ENCODE measurements around the gene ARID3A. TPM values are rescaled to one million over a fixed set of nuclear protein-coding genes. Genes with fewer than 3 reads are reported as not detected.

The ARID3A gene
- total and polyA plus RNA-seq, 2 of the 4 experiments (the other 2 are of a cell fraction) = 16.0 to 23.1 TPM

GRCh38 chr19:885536-886224 lies 40.2 kb upstream of the ARID3A start:
- Histone ChIP-seq H3K14ac (replicated peaks; ENCODE audit: low read depth, low read length) (no peak overlapping the region), H3K9me1 (ENCODE audit: insufficient read depth, low read length) (no peaks in the 10 kb centered on the region), H3K4me1 (ENCODE audit: control insufficient read depth, insufficient read depth, low read length) (no peaks in the 10 kb centered on the region), H3K79me1 (ENCODE audit: low read depth in 1 of 2, low read length in 2 of 2) (peaks cover 12 to 33% of the 10 kb centered on the region in 2 experiments; a peak in 3 of 4 replicates), H3K4ac (ENCODE audit: low read depth, low read length) (no peak overlapping the region), H3K36me3 (ENCODE audit: control insufficient read depth, insufficient read depth, low read length) (peaks cover 84% of the 10 kb centered on the region), H3K9ac (ENCODE audit: low read depth, low read length) (no peak overlapping the region), H3K4me3 (ENCODE audit: insufficient read depth, low read depth, low read length) (no peak overlapping the region), H4K8ac (ENCODE audit: low read depth in 2 of 2, low read length in 2 of 2) (no peak overlapping the region), H2BK120ac (ENCODE audit: low read depth, low read length) (no peak overlapping the region), H3K9me3 (ENCODE audit: control insufficient read depth, insufficient read depth, low read length) (no peaks in the 10 kb centered on the region), H3K4me2 (ENCODE audit: low read depth, low read length) (no peak overlapping the region), H3K27me3 (ENCODE audit: control insufficient read depth, insufficient read depth, low read length) (no peaks in the 10 kb centered on the region), H4K20me1 (ENCODE audit: insufficient read depth, low read length) (peaks cover 3% of the 10 kb centered on the region; the same call in 1 of the 2 replicates), H2AK9ac (replicated peaks; ENCODE audit: low read depth, low read length, poor library complexity) (no peak overlapping the region), H3K18ac (ENCODE audit: low read depth, low read length) (no peak overlapping the region), H2BK15ac (ENCODE audit: low read depth, low read length) (no peak overlapping the region), H4K5ac (ENCODE audit: low read depth, low read length) (no peak overlapping the region), H2BK20ac (ENCODE audit: low read depth, low read length) (no peak overlapping the region), H3K56ac (ENCODE audit: extremely low read depth, insufficient read depth, low read length) (no peak overlapping the region), H3K23ac (ENCODE audit: low read depth, low read length) (no peak overlapping the region), H3K27ac (ENCODE audit: insufficient read depth, low read length) (no peak overlapping the region), H2BK5ac (ENCODE audit: low read depth, low read length, poor library complexity, severe bottlenecking) (no peak overlapping the region), H4K91ac (ENCODE audit: insufficient read depth, low read depth, low read length) (no peak overlapping the region), H2AFZ (replicated peaks; ENCODE audit: low read length, poor library complexity) (no peak overlapping the region), H2AK5ac (ENCODE audit: low read depth, low read length) (no peak overlapping the region)
- BruUV-seq (replicated peaks) = no TSS peak
- DNase-seq (no peak), ATAC-seq (ENCODE audit: low read depth) (no peak)
- 97% methylated on average over 38 of the region's 64 CpGs; no CpG with 5 or more reads in 1 of the 2 experiments for WGBS, 2 experiments (ENCODE audit: extremely low coverage in 2 of 2, insufficient read length in 1 of 2)
- intact Hi-C loops (cut with micrococcal nuclease) = no loop called here
- dilution Hi-C loops (cut with HindIII; ENCODE audit: low sequenced_read_pairs, unreplicated experiment) = no loop called here
- in situ Hi-C loops (cut with MboI; ENCODE audit: low sequenced_read_pairs) = no loop called here
- CTCF ChIA-PET = no interaction called here
- no peak for TF ChIP-seq CTCF (conservative IDR thresholded peaks at IDR 0.05; ENCODE audit: low read depth, low read length)
- TF ChIP-seq, protein P1, sequence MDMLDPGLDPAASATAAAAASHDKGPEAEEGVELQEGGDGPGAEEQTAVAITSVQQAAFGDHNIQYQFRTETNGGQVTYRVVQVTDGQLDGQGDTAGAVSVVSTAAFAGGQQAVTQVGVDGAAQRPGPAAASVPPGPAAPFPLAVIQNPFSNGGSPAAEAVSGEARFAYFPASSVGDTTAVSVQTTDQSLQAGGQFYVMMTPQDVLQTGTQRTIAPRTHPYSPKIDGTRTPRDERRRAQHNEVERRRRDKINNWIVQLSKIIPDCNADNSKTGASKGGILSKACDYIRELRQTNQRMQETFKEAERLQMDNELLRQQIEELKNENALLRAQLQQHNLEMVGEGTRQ (IDR thresholded peaks at IDR 0.05; ENCODE audit: low read depth, low read length) = no peak
- no peak for TF ChIP-seq RCOR1 (IDR thresholded peaks at IDR 0.05; ENCODE audit: insufficient replicate concordance, low read length)
- no peak for TF ChIP-seq MAFK (IDR thresholded peaks at IDR 0.05; ENCODE audit: low read depth, low read length)
- TF ChIP-seq RAD21 (IDR thresholded peaks at IDR 0.05; ENCODE audit: low read length) = no peak
- no peak for TF ChIP-seq RFX5 (IDR thresholded peaks at IDR 0.05; ENCODE audit: low read depth, low read length)
- no peak for TF ChIP-seq CEBPB (IDR thresholded peaks at IDR 0.05; ENCODE audit: low read depth, low read length)
- TF ChIP-seq CHD1 (IDR thresholded peaks at IDR 0.05; ENCODE audit: low read depth, low read length) = no peak
- POLR2A ChIA-PET (ENCODE audit: unreplicated experiment) = no interaction called here

All from IMR-90 (cell line).